DOHH2 (cell line): Measurements from ENCODE around the gene PTPN14.

ENCODE experiments used
- EZH2phosphoT487 ChIP-seq: fragments of 200-600 bp; sonication (generic); IDR thresholded peaks from 2 replicates; pipeline ENCODE4 v1.6.1; 2017; ENCODE audit warnings: borderline replicate concordance, mild to moderate bottlenecking, antibody characterized with exemption, low read length, moderate library complexity, mixed read lengths
- TF ChIP-seq, protein P1 (sequence below): fragments of 200-600 bp; sonication (generic); IDR thresholded peaks from one replicate; pipeline ENCODE4 v1.5.1; 2014; ENCODE audit warnings: antibody characterized with exemption, mild to moderate bottlenecking, low read depth, low read length; ENCODE audit not compliant: poor library complexity, severe bottlenecking

GRCh38 chr1:214551436-214552173, at the start of gene PTPN14:
- TF ChIP-seq, protein P1, sequence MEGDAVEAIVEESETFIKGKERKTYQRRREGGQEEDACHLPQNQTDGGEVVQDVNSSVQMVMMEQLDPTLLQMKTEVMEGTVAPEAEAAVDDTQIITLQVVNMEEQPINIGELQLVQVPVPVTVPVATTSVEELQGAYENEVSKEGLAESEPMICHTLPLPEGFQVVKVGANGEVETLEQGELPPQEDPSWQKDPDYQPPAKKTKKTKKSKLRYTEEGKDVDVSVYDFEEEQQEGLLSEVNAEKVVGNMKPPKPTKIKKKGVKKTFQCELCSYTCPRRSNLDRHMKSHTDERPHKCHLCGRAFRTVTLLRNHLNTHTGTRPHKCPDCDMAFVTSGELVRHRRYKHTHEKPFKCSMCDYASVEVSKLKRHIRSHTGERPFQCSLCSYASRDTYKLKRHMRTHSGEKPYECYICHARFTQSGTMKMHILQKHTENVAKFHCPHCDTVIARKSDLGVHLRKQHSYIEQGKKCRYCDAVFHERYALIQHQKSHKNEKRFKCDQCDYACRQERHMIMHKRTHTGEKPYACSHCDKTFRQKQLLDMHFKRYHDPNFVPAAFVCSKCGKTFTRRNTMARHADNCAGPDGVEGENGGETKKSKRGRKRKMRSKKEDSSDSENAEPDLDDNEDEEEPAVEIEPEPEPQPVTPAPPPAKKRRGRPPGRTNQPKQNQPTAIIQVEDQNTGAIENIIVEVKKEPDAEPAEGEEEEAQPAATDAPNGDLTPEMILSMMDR, result no peak
- no peak for TF ChIP-seq EZH2phosphoT487
